ENCODE results near the gene POLD3.

GRCh38 chr11:74683941-74684481 is 91.6 kb downstream of the POLD3 start:
- TF ChIP-seq EZH2 (IDR thresholded peaks at IDR 0.05; ENCODE audit: borderline replicate concordance, low read depth, low read length, severe bottlenecking) (no peak), CTCF (IDR thresholded peaks at IDR 0.05; ENCODE audit: borderline replicate concordance, extremely low read depth, low read length, poor library complexity, severe bottlenecking) (no peak)

Measured in DND-41 (cell line).